Trophoblast cell (in vitro differentiated cells and primary cell): ENCODE results near the gene LAMA3.

Source experiments
- DNase-seq, 2 donors: peaks; one replicate each; pipeline ENCODE4 v3.0.0-alpha.2; 2016
- H2AFZ ChIP-seq: 2 replicates; pipeline ENCODE4 v1.6.1; 2013; ENCODE audit warnings: low read length, moderate library complexity, mild to moderate bottlenecking; ENCODE audit not compliant: insufficient read depth, poor library complexity
- H2AK5ac ChIP-seq: 2 replicates; pipeline ENCODE4 v1.6.1; 2013; ENCODE audit warnings: mild to moderate bottlenecking, low read length
- H2BK120ac ChIP-seq: 2 replicates; pipeline ENCODE4 v1.6.1; 2013; ENCODE audit warnings: low read length, mild to moderate bottlenecking, moderate library complexity; ENCODE audit not compliant: insufficient read depth, poor library complexity
- H2BK12ac ChIP-seq: 2 replicates; pipeline ENCODE4 v1.6.1; 2013; ENCODE audit warnings: mild to moderate bottlenecking, low read length, moderate library complexity
- H2BK5ac ChIP-seq: 2 replicates; pipeline ENCODE4 v1.6.1; 2013; ENCODE audit warnings: low read length, low read depth, moderate library complexity, mild to moderate bottlenecking; ENCODE audit not compliant: poor library complexity
- H3K14ac ChIP-seq: 2 replicates; pipeline ENCODE4 v1.6.1; 2013; ENCODE audit warnings: mild to moderate bottlenecking, low read length
- H3K18ac ChIP-seq: 2 replicates; pipeline ENCODE4 v1.6.1; 2013; ENCODE audit warnings: mild to moderate bottlenecking, low read length
- H3K23ac ChIP-seq: 2 replicates; pipeline ENCODE4 v1.6.1; 2013; ENCODE audit warnings: low read length
- H3K27ac ChIP-seq: 2 replicates; pipeline ENCODE4 v1.5.1; 2013; ENCODE audit warnings: low read depth, mild to moderate bottlenecking, inconsistent platforms, low read length, moderate library complexity
- H3K27me3 ChIP-seq: 2 replicates; pipeline ENCODE4 v1.6.1; 2013; ENCODE audit warnings: inconsistent platforms, mild to moderate bottlenecking, low read length, moderate library complexity; ENCODE audit not compliant: insufficient read depth
- H3K36me3 ChIP-seq, 2 experiments: 1 replicate in 1 of 2; 2 replicates in 1 of 2; pipeline ENCODE4 v1.6.1; 2013; ENCODE audit warnings: low read length in 2 of 2, mild to moderate bottlenecking in 2 of 2, moderate library complexity in 1 of 2; ENCODE audit not compliant: insufficient read depth in 2 of 2, control insufficient read depth in 1 of 2
- H3K4ac ChIP-seq: 2 replicates; pipeline ENCODE4 v1.6.1; 2013; ENCODE audit warnings: low read depth, mild to moderate bottlenecking, low read length, moderate library complexity
- H3K4me1 ChIP-seq, 2 experiments: 1 replicate in 1 of 2; 2 replicates in 1 of 2; pipeline ENCODE4 v1.6.1; 2013; ENCODE audit warnings: low read length in 2 of 2, mild to moderate bottlenecking in 2 of 2, moderate library complexity in 1 of 2; ENCODE audit not compliant: insufficient read depth in 2 of 2, control insufficient read depth in 1 of 2
- H3K4me2 ChIP-seq: 2 replicates; pipeline ENCODE4 v1.6.1; 2013; ENCODE audit warnings: inconsistent platforms, mild to moderate bottlenecking, low read length, moderate library complexity
- H3K4me3 ChIP-seq: 2 replicates; pipeline ENCODE4 v1.5.1; 2013; ENCODE audit warnings: mild to moderate bottlenecking, low read depth, low read length, inconsistent platforms
- H3K79me1 ChIP-seq: one replicate; pipeline ENCODE4 v1.6.1; 2013; ENCODE audit warnings: low read length
- H3K79me2 ChIP-seq: 2 replicates; pipeline ENCODE4 v1.6.1; 2013; ENCODE audit warnings: low read length, mild to moderate bottlenecking; ENCODE audit not compliant: control insufficient read depth, insufficient read depth, poor library complexity
- H3K9ac ChIP-seq: 2 replicates; pipeline ENCODE4 v1.6.1; 2013; ENCODE audit warnings: mild to moderate bottlenecking, low read length
- H3K9me3 ChIP-seq: 2 replicates; pipeline ENCODE4 v1.6.1; 2013; ENCODE audit warnings: low read depth, mild to moderate bottlenecking, control low read depth, inconsistent platforms, low read length; ENCODE audit not compliant: insufficient read depth
- H4K12ac ChIP-seq: 2 replicates; pipeline ENCODE4 v1.6.1; 2013; ENCODE audit warnings: low read depth, mild to moderate bottlenecking, low read length, moderate library complexity
- H4K8ac ChIP-seq: 2 replicates; pipeline ENCODE4 v1.6.1; 2013; ENCODE audit warnings: low read depth, mild to moderate bottlenecking, low read length, moderate library complexity
- H4K91ac ChIP-seq: one replicate; pipeline ENCODE4 v1.6.1; 2013; ENCODE audit warnings: low read depth, mild to moderate bottlenecking, low read length, moderate library complexity
- WGBS: extraction: QIAGEN DNeasy Blood & Tissue Kit; methylation state at CpG from one replicate; pipeline ENCODE4 v1.1.7; 2013; ENCODE audit warnings: missing lambda C conversion rate; ENCODE audit not compliant: insufficient read length, insufficient coverage; ENCODE audit errors: extremely low coverage; 5-methylcytosine and 5-hydroxymethylcytosine counted together

Gene LAMA3

GRCh38 chr18:23758281-23758680, 69.0 kb downstream of the LAMA3 start:
- WGBS: no CpG with 5 or more reads among the region's 14 CpGs
- Histone ChIP-seq H3K9ac (no peak overlapping the region), H3K79me1 (no peaks in the 10 kb centered on the region), H3K9me3 (no peaks in the 10 kb centered on the region), H2BK5ac (no peak overlapping the region), H3K36me3 (no peaks in the 10 kb centered on the region), H2BK12ac (no peak overlapping the region), H2AK5ac (no peak overlapping the region), H3K4me2 (no peak overlapping the region), H3K14ac (no peak overlapping the region), H4K8ac (no peak overlapping the region), H3K27me3 (no peaks in the 10 kb centered on the region), H3K4ac (no peak overlapping the region), H3K27ac (no peak overlapping the region), H4K12ac (no peak overlapping the region), H4K91ac (no peak overlapping the region), H3K4me3 (no peak overlapping the region), H3K79me2 (no peaks in the 10 kb centered on the region), H2AFZ (no peak overlapping the region), H3K23ac (no peak overlapping the region), H3K18ac (no peak overlapping the region), H2BK120ac (no peak overlapping the region), H3K4me1 (no peaks in the 10 kb centered on the region)
- no peak for DNase-seq

- H4K91ac ChIP-seq: no peak overlapping the region
- DNase-seq: no peak
- no peak overlapping the region for H3K14ac ChIP-seq
- no peaks in the 10 kb centered on the region for H3K36me3 ChIP-seq
- H3K9me3 ChIP-seq: no peaks in the 10 kb centered on the region
- no peak overlapping the region for H4K12ac ChIP-seq
- no peak overlapping the region for H3K4ac ChIP-seq
- H2BK12ac ChIP-seq: no peak overlapping the region
- H3K4me1 ChIP-seq: no peaks in the 10 kb centered on the region
- no peak overlapping the region for H3K18ac ChIP-seq
- H3K9ac ChIP-seq: no peak overlapping the region
- no peaks in the 10 kb centered on the region for H3K79me1 ChIP-seq
- H2BK5ac ChIP-seq: no peak overlapping the region
- no peaks in the 10 kb centered on the region for H3K79me2 ChIP-seq
- no peak overlapping the region for H2AFZ ChIP-seq
- H2AK5ac ChIP-seq: no peak overlapping the region
- H2BK120ac ChIP-seq: no peak overlapping the region
- H3K27ac ChIP-seq: no peak overlapping the region
- no peak overlapping the region for H4K8ac ChIP-seq
- WGBS: no CpG with 5 or more reads among the region's 5 CpGs
- H3K4me3 ChIP-seq: no peak overlapping the region
- H3K27me3 ChIP-seq: no peaks in the 10 kb centered on the region
- no peak overlapping the region for H3K4me2 ChIP-seq
- no peak overlapping the region for H3K23ac ChIP-seq
Measured at GRCh38 chr18:23761941-23762340, 72.7 kb downstream of the LAMA3 start.

GRCh38 chr18:23763343-23763742, 74.1 kb downstream of the LAMA3 start:
- no peak overlapping the region for H4K12ac ChIP-seq
- H3K27ac ChIP-seq: no peak overlapping the region
- WGBS: no CpG with 5 or more reads among the region's 4 CpGs
- H3K4ac ChIP-seq: no peak overlapping the region
- no peaks in the 10 kb centered on the region for H3K79me2 ChIP-seq
- no peak overlapping the region for H4K91ac ChIP-seq
- H4K8ac ChIP-seq: no peak overlapping the region
- H3K4me1 ChIP-seq: no peaks in the 10 kb centered on the region
- no peak for DNase-seq
- no peaks in the 10 kb centered on the region for H3K36me3 ChIP-seq
- H3K79me1 ChIP-seq: no peaks in the 10 kb centered on the region
- H2AK5ac ChIP-seq: no peak overlapping the region
- H3K4me3 ChIP-seq: no peak overlapping the region
- no peak overlapping the region for H3K18ac ChIP-seq
- no peak overlapping the region for H3K23ac ChIP-seq
- H3K4me2 ChIP-seq: no peak overlapping the region
- H3K9ac ChIP-seq: no peak overlapping the region
- H2BK5ac ChIP-seq: no peak overlapping the region
- H2BK12ac ChIP-seq: no peak overlapping the region
- no peak overlapping the region for H2AFZ ChIP-seq
- H2BK120ac ChIP-seq: no peak overlapping the region
- H3K9me3 ChIP-seq: no peaks in the 10 kb centered on the region
- H3K27me3 ChIP-seq: no peaks in the 10 kb centered on the region
- H3K14ac ChIP-seq: no peak overlapping the region

GRCh38 chr18:23765931-23766330, 76.7 kb downstream of the LAMA3 start:
- no peak overlapping the region for H2AK5ac ChIP-seq
- H3K27me3 ChIP-seq: no peaks in the 10 kb centered on the region
- H3K9me3 ChIP-seq: no peaks in the 10 kb centered on the region
- H3K14ac ChIP-seq: no peak overlapping the region
- DNase-seq: no peak
- no peak overlapping the region for H3K4me3 ChIP-seq
- no peak overlapping the region for H3K4me2 ChIP-seq
- no peaks in the 10 kb centered on the region for H3K36me3 ChIP-seq
- H2AFZ ChIP-seq: no peak overlapping the region
- H3K79me1 ChIP-seq: no peaks in the 10 kb centered on the region
- no peak overlapping the region for H3K9ac ChIP-seq
- H3K18ac ChIP-seq: no peak overlapping the region
- no peak overlapping the region for H2BK12ac ChIP-seq
- H3K23ac ChIP-seq: no peak overlapping the region
- H3K79me2 ChIP-seq: no peaks in the 10 kb centered on the region
- H3K27ac ChIP-seq: no peak overlapping the region
- no peak overlapping the region for H4K12ac ChIP-seq
- H3K4me1 ChIP-seq: no peaks in the 10 kb centered on the region
- no peak overlapping the region for H2BK120ac ChIP-seq
- H3K4ac ChIP-seq: no peak overlapping the region
- no peak overlapping the region for H2BK5ac ChIP-seq
- WGBS: no CpG with 5 or more reads among the region's 1 CpG
- H4K91ac ChIP-seq: no peak overlapping the region
- H4K8ac ChIP-seq: no peak overlapping the region
